ENCODE results near the gene FSD1. TPM values are rescaled to one million over a fixed set of nuclear protein-coding genes. Genes with fewer than 3 reads are reported as not detected.
"Not testable (repeated sequence)": the region's sequence is repeated elsewhere in the genome, so short reads cannot be mapped to it uniquely, and the experiment has no call there.

The FSD1 gene
- total and polyA plus RNA-seq, 9 of the 15 experiments (the other 6 are each of a cell fraction or from before 2014, with no cell fraction given) = 0.11 to 1.9 (median 0.94) TPM; not detected in 1

DNA sequence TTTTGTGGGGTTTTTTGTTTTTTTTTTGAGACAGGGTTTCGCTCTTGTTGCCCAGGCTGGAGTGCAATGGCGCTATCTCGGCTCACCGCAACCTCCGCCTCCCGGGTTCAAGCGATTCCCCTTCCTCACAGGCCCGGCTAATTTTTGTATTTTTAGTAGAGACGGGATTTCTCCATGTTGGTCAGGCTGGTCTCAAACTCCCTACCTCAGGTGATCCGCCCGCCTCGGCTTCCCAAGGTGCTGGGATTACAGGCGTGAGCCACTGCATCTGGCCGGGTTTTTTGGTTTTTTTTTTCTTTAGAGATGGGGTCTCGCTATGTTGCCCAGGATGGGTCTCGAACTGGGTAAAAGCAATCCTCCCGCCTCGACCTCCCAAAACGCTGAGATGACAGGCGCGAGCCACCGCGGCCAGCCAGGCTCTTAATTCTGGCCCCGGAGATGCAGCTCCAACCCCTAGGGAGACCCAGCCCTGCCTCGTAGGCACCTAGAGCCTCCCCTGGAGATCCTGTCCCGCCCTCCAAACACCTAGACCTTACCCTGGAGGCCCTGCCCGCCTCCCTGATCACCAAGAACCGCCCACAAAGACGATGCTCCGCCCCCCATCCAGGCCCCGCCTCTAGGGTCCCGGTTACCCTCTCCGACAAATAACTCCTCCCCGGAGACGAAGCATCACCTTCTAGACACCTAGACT is 24.7 kb downstream of the FSD1 start (continued):
- TF ChIP-seq, protein P1, sequence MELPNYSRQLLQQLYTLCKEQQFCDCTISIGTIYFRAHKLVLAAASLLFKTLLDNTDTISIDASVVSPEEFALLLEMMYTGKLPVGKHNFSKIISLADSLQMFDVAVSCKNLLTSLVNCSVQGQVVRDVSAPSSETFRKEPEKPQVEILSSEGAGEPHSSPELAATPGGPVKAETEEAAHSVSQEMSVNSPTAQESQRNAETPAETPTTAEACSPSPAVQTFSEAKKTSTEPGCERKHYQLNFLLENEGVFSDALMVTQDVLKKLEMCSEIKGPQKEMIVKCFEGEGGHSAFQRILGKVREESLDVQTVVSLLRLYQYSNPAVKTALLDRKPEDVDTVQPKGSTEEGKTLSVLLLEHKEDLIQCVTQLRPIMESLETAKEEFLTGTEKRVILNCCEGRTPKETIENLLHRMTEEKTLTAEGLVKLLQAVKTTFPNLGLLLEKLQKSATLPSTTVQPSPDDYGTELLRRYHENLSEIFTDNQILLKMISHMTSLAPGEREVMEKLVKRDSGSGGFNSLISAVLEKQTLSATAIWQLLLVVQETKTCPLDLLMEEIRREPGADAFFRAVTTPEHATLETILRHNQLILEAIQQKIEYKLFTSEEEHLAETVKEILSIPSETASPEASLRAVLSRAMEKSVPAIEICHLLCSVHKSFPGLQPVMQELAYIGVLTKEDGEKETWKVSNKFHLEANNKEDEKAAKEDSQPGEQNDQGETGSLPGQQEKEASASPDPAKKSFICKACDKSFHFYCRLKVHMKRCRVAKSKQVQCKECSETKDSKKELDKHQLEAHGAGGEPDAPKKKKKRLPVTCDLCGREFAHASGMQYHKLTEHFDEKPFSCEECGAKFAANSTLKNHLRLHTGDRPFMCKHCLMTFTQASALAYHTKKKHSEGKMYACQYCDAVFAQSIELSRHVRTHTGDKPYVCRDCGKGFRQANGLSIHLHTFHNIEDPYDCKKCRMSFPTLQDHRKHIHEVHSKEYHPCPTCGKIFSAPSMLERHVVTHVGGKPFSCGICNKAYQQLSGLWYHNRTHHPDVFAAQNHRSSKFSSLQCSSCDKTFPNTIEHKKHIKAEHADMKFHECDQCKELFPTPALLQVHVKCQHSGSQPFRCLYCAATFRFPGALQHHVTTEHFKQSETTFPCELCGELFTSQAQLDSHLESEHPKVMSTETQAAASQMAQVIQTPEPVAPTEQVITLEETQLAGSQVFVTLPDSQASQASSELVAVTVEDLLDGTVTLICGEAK (IDR thresholded peaks at IDR 0.05) = peak; percentile 74; the same call in 1 of the 2 replicates
- TF ChIP-seq, protein P1 (CRISPR knock-in tag; IDR thresholded peaks at IDR 0.05) = not testable (repeated sequence)
- TF ChIP-seq EP400 (IDR thresholded peaks at IDR 0.05) (0 out of 2 replicates have a peak, but pooled peaks have one; percentile 38), NFRKB (IDR thresholded peaks at IDR 0.05; ENCODE audit: low read depth) (0 out of 2 replicates have a peak, but pooled peaks have one; percentile 66), ZNF121 (CRISPR knock-in tag; conservative IDR thresholded peaks at IDR 0.05) (peak; percentile 94), TBP (optimal IDR thresholded peaks at IDR 0.05; ENCODE audit: low read depth, low read length) (peak; percentile 39), TAF1 (IDR thresholded peaks at IDR 0.05; ENCODE audit: control insufficient read depth, extremely low read depth, insufficient read depth, low read length, severe bottlenecking) (peak; percentile 18), SMARCA4 (IDR thresholded peaks at IDR 0.05) (0 out of 2 replicates have a peak, but pooled peaks have one; percentile 20), DPF2 (IDR thresholded peaks at IDR 0.05) (peak; percentile 64; the same call in 1 of the 2 replicates), MIER1 (IDR thresholded peaks at IDR 0.05; ENCODE audit: low read depth) (peak; percentile 74), ZBTB7A (IDR thresholded peaks at IDR 0.05; ENCODE audit: borderline replicate concordance, control insufficient read depth, low read depth, low read length) (peak; percentile 48; the same call in 1 of the 2 replicates)
- TF ChIP-seq, protein P2, sequence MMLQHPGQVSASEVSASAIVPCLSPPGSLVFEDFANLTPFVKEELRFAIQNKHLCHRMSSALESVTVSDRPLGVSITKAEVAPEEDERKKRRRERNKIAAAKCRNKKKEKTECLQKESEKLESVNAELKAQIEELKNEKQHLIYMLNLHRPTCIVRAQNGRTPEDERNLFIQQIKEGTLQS (IDR thresholded peaks at IDR 0.05) = not testable (repeated sequence)
- TF ChIP-seq, protein P2 (CRISPR knock-in tag; conservative IDR thresholded peaks at IDR 0.05) = peak; percentile 30; the same call in 1 of the 2 replicates
- TF ChIP-seq, protein P3, sequence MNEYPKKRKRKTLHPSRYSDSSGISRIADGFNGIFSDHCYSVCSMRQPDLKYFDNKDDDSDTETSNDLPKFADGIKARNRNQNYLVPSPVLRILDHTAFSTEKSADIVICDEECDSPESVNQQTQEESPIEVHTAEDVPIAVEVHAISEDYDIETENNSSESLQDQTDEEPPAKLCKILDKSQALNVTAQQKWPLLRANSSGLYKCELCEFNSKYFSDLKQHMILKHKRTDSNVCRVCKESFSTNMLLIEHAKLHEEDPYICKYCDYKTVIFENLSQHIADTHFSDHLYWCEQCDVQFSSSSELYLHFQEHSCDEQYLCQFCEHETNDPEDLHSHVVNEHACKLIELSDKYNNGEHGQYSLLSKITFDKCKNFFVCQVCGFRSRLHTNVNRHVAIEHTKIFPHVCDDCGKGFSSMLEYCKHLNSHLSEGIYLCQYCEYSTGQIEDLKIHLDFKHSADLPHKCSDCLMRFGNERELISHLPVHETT (CRISPR knock-in tag; conservative IDR thresholded peaks at IDR 0.05 in 1 of 2, IDR thresholded peaks at IDR 0.05 in 1 of 2) = 0 out of 4 replicates have a peak, but pooled peaks of 1 of the 2 experiments have one; percentile 0
